SK-N-SH (cell line): ENCODE data around the gene BMP5. TPM values are rescaled to one million over a fixed set of nuclear protein-coding genes. Genes with fewer than 3 reads are reported as not detected.
"Not testable (repeated sequence)": the region's sequence is repeated elsewhere in the genome, so short reads cannot be mapped to it uniquely, and the experiment has no call there.

Experiments
- CTCF ChIA-PET: fragments of 300-600, 350-600 bp; formaldehyde crosslinking; extraction: SDS; loops from one replicate; lab custom pipeline; 2021; lab: Yijun Ruan, JAX
- POLR2A ChIA-PET: fragments of 350-600 bp; sonication (Branson Sonifier 250); formaldehyde crosslinking; extraction: SDS; loops from one replicate; lab custom pipeline; 2020; ENCODE audit warnings: antibody characterized with exemption, inconsistent platforms; lab: Yijun Ruan, JAX
- DNase-seq: peaks from one replicate; pipeline ENCODE4 v3.0.0; 2012
- H2AFZ ChIP-seq: fragments of 200-600 bp; sonication (generic); 2 replicates; pipeline ENCODE4 v1.8.1; 2016; ENCODE audit warnings: antibody characterized with exemption, mild to moderate bottlenecking, low read depth
- H3F3A ChIP-seq: fragments of 200-600 bp; sonication (generic); replicated peaks from 2 replicates; pipeline ENCODE3; 2016; ENCODE audit warnings: antibody characterized with exemption, mild to moderate bottlenecking; ENCODE audit not compliant: insufficient read depth
- H3K27ac ChIP-seq, 2 experiments: fragments of 200-500 bp in 1 of 2; fragments of 200-600 bp in 1 of 2; sonication (Bioruptor generic) in 1 of 2; sonication (generic), shearing (Covaris generic) in 1 of 2; 2 replicates each; pipeline versions ENCODE4 v1.5.1 to v1.6.1; 2014 to 2016; ENCODE audit warnings: low read depth in 2 of 2, inconsistent platforms in 1 of 2, low read length in 1 of 2, mild to moderate bottlenecking in 1 of 2, mixed read lengths in 1 of 2
- H3K27me3 ChIP-seq: fragments of 200-600 bp; sonication (generic), shearing (Covaris generic); 2 replicates; pipeline ENCODE4 v1.6.1; 2016; ENCODE audit warnings: mixed run types; ENCODE audit not compliant: insufficient read depth
- H3K36me3 ChIP-seq, 2 experiments: fragments of 200-500 bp in 1 of 2; fragments of 200-600 bp in 1 of 2; sonication (Bioruptor generic) in 1 of 2; sonication (generic) in 1 of 2; replicated peaks in 1 of 2; 2 replicates each; pipeline versions ENCODE3 to v1.5.1; 2014 to 2016; ENCODE audit warnings: low read length in 1 of 2, mild to moderate bottlenecking in 1 of 2; ENCODE audit not compliant: insufficient read depth in 2 of 2, control insufficient read depth in 1 of 2
- H3K4me1 ChIP-seq, 2 experiments: fragments of 200-500 bp in 1 of 2; fragments of 200-600 bp in 1 of 2; sonication (Bioruptor generic) in 1 of 2; sonication (generic), shearing (Covaris generic) in 1 of 2; 2 replicates each; pipeline versions ENCODE4 v1.5.1 to v1.6.1; 2014 to 2016; ENCODE audit warnings: low read depth in 1 of 2, low read length in 1 of 2, mixed run types in 1 of 2; ENCODE audit not compliant: insufficient read depth in 2 of 2, control insufficient read depth in 1 of 2
- H3K4me2 ChIP-seq: fragments of 200-600 bp; sonication (generic), shearing (Covaris generic); 2 replicates; pipeline ENCODE4 v1.6.1; 2017; ENCODE audit warnings: mixed run types
- H3K4me3 ChIP-seq, 2 experiments: fragments of 200-500 bp in 1 of 2; fragments of 200-600 bp in 1 of 2; sonication (Bioruptor generic) in 1 of 2; sonication (generic), shearing (Covaris generic) in 1 of 2; 2 replicates each; pipeline versions ENCODE4 v1.5.1 to v1.8.1; 2014 to 2016; ENCODE audit warnings: low read depth in 2 of 2, inconsistent platforms in 1 of 2, low read length in 1 of 2, mild to moderate bottlenecking in 1 of 2, mixed read lengths in 1 of 2, moderate library complexity in 1 of 2
- H3K79me2 ChIP-seq: fragments of 200-600 bp; sonication (generic); 2 replicates; pipeline ENCODE4 v1.8.1; 2017; ENCODE audit warnings: mild to moderate bottlenecking; ENCODE audit not compliant: insufficient read depth
- H3K9ac ChIP-seq: fragments of 200-600 bp; sonication (generic); 2 replicates; pipeline ENCODE4 v1.6.1; 2017; ENCODE audit warnings: mixed run types
- H3K9me2 ChIP-seq: fragments of 200-600 bp; sonication (generic); 2 replicates; pipeline ENCODE4 v1.6.1; 2017; ENCODE audit warnings: mixed run types
- H3K9me3 ChIP-seq: fragments of 200-600 bp; sonication (generic); 2 replicates; pipeline ENCODE4 v1.6.1; 2017; ENCODE audit warnings: mixed run types, mild to moderate bottlenecking, moderate library complexity
- H4K20me1 ChIP-seq: fragments of 200-600 bp; sonication (generic); 2 replicates; pipeline ENCODE4 v1.6.1; 2017; ENCODE audit warnings: mild to moderate bottlenecking, mixed run types; ENCODE audit not compliant: insufficient read depth
- ELF1 ChIP-seq: IDR thresholded peaks from 2 replicates; pipeline ENCODE4 v1.4.0; 2012
- EP300 ChIP-seq, 2 experiments: IDR thresholded peaks; 2 replicates each; pipeline versions ENCODE4 v1.4.0 to v1.6.1; 2012; ENCODE audit warnings: borderline replicate concordance in 1 of 2, low read depth in 1 of 2, low read length in 1 of 2
- FOXJ3 ChIP-seq: sonication (generic); formaldehyde crosslinking; IDR thresholded peaks from 2 replicates; pipeline ENCODE4 v1.5.1; 2020; ENCODE audit warnings: mild to moderate bottlenecking, missing genetic modification reagents
- IRF3 ChIP-seq: fragments of 150-350 bp; IDR thresholded peaks from 2 replicates; pipeline ENCODE4 v1.6.1; 2016; ENCODE audit warnings: mild to moderate bottlenecking, low read depth, low read length
- JUND ChIP-seq: IDR thresholded peaks from 2 replicates; pipeline ENCODE4 v1.4.0; 2012
- NRF1 ChIP-seq: IDR thresholded peaks from 2 replicates; pipeline ENCODE4 v1.6.1; 2012; ENCODE audit warnings: low read depth, mild to moderate bottlenecking, low read length
- RCOR1 ChIP-seq: fragments of 150-350 bp; IDR thresholded peaks from 2 replicates; pipeline ENCODE4 v1.6.1; 2017; ENCODE audit warnings: antibody characterized with exemption, low read length
- RFX5 ChIP-seq: IDR thresholded peaks from 2 replicates; pipeline ENCODE4 v1.6.1; 2012; ENCODE audit warnings: mild to moderate bottlenecking, improper control_type of control experiment, low read length
- TCF12 ChIP-seq: IDR thresholded peaks from 2 replicates; pipeline ENCODE4 v1.4.0; 2012
- TEAD4 ChIP-seq: IDR thresholded peaks from 2 replicates; pipeline ENCODE4 v1.4.0; 2012; ENCODE audit warnings: mild to moderate bottlenecking, borderline replicate concordance; ENCODE audit not compliant: insufficient read depth
- WGBS: methylation state at CpG from one replicate; pipeline ENCODE4 v1.1.6; 2017; ENCODE audit warnings: low lambda C conversion rate; 5-methylcytosine and 5-hydroxymethylcytosine counted together
- polyA plus RNA-seq, 3 experiments: library from polyadenylated mRNA; depleted of rRNA; stranded (reverse); fragments of >200 nt; gene quantifications; 2 replicates each; pipeline ENCODE4 v1.2.3, GENCODE V29; 2012
- TF ChIP-seq, protein P1 (sequence below): IDR thresholded peaks from 2 replicates; pipeline ENCODE4 v1.4.0; 2012; ENCODE audit warnings: low read depth, borderline replicate concordance
- TF ChIP-seq, protein P2 (sequence below): IDR thresholded peaks from 2 replicates; pipeline ENCODE4 v1.4.0; 2012; ENCODE audit warnings: low read depth, borderline replicate concordance

Gene BMP5
- polyA plus RNA-seq, 1 of the 3 experiments (the other 2 are of a cell fraction): 0.05 TPM

DNA sequence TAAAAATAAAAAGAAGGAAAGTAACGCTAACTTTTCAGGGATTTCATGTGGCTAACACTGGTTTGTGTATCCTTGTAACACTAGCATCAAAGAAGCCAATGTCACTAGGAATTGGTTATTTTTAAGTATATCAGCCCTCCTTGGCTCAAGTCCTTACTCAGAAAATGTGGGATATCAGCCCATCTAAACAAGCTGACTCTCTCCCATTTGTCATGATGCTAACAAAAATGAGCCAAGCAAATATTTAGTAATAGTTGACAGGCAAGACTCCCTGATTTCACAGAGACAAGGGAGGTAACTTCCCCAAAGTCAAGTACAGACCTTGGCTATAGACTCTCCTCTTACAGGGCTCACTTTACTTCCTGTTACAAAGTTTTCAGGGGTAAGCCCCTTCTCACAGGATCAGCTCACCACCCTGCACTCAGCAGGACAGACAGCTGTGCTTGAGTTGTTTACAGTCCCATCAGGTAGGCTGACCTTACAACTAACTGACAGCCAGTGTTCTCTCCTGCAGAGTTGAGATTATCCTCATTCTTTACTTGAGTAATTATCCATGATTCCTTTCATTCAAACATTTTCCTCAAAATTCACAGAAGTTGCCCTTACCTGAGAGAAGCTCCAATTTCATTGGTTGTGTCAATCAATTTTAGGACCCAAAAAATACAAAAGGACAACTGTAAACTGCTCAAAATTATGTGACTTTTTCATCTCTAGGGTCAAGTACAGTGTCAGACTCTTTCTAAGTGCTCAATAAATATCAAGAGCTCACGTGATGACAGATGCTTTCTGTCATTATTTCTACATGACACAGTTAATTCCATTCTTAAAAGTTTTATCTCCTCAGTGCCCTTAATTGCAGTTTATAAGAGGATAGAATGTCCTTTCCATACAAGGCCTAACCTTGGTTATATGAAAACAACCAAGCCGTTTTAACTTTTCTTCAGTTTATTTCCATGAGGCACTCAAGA lies 38.1 kb upstream of the BMP5 start (continued):
- TF ChIP-seq, protein P1, sequence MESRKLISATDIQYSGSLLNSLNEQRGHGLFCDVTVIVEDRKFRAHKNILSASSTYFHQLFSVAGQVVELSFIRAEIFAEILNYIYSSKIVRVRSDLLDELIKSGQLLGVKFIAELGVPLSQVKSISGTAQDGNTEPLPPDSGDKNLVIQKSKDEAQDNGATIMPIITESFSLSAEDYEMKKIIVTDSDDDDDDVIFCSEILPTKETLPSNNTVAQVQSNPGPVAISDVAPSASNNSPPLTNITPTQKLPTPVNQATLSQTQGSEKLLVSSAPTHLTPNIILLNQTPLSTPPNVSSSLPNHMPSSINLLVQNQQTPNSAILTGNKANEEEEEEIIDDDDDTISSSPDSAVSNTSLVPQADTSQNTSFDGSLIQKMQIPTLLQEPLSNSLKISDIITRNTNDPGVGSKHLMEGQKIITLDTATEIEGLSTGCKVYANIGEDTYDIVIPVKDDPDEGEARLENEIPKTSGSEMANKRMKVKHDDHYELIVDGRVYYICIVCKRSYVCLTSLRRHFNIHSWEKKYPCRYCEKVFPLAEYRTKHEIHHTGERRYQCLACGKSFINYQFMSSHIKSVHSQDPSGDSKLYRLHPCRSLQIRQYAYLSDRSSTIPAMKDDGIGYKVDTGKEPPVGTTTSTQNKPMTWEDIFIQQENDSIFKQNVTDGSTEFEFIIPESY: no peak
- TF ChIP-seq, all 33 proteins: peak for 0

DNA sequence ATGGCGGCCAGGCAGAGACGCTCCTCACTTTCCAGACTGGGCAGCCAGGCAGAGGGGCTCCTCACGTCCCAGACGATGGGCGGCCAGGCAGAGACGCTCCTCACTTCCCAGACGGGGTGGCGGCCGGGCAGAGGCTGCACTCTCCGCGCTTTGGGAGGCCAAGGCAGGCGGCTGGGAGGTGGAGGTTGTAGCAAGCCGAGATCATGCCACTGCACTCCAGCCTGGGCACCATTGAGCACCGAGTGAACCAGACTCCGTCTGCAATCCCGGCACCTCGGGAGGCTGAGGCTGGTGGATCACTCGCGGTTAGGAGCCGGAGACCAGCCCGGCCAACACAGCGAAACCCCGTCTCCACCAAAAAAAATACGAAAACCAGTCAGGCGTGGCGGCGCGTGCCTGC lies 35.1 kb upstream of the BMP5 start:
- 96% methylated on average over 5 of the region's 28 CpGs for WGBS

GRCh38 chr6:55909911-55910310 lies 34.5 kb upstream of the BMP5 start:
- WGBS: no CpG with 5 or more reads among the region's 26 CpGs
- H4K20me1 ChIP-seq, H3K36me3 ChIP-seq, H3K4me1 ChIP-seq, H3K4me3 ChIP-seq, H3K9me3 ChIP-seq, H3F3A ChIP-seq, CTCF ChIA-PET, H3K4me2 ChIP-seq, H3K27ac ChIP-seq, POLR2A ChIA-PET, DNase-seq, H2AFZ ChIP-seq, H3K27me3 ChIP-seq, H3K9ac ChIP-seq, H3K79me2 ChIP-seq, H3K9me2 ChIP-seq: not testable (repeated sequence)

More for the DNA sequence above, 35.1 kb upstream of the BMP5 start:
- POLR2A ChIA-PET, H3K36me3 ChIP-seq, H4K20me1 ChIP-seq, H3K27me3 ChIP-seq, H3F3A ChIP-seq, H3K9ac ChIP-seq, H3K4me3 ChIP-seq, H3K4me1 ChIP-seq, H3K27ac ChIP-seq, H3K9me2 ChIP-seq, DNase-seq, H3K4me2 ChIP-seq, H2AFZ ChIP-seq, H3K9me3 ChIP-seq, H3K79me2 ChIP-seq: not testable (repeated sequence)
- CTCF ChIA-PET: interaction anchor here (0.7 kb wide), 1 partner anchor 223 kb away, joined by 3 read pairs; no protein-coding TSS in a partner anchor

GRCh38 chr6:55902796-55903195 lies 27.4 kb upstream of the BMP5 start:
- ChIA-PET CTCF (interaction anchor here (1.0 kb wide), 1 partner anchor 456 kb away, joined by 3 read pairs; no protein-coding TSS in a partner anchor), POLR2A (no interaction called here)
- Histone ChIP-seq H3K27ac (no peak overlapping the region), H3K9me2 (no peaks in the 10 kb centered on the region), H3K4me2 (no peak overlapping the region), H3K4me3 (no peak overlapping the region), H2AFZ (no peak overlapping the region), H3K9ac (no peak overlapping the region), H3F3A (no peaks in the 10 kb centered on the region), H3K27me3 (no peaks in the 10 kb centered on the region), H3K79me2 (no peaks in the 10 kb centered on the region), H3K4me1 (no peaks in the 10 kb centered on the region), H3K9me3 (no peaks in the 10 kb centered on the region), H4K20me1 (no peaks in the 10 kb centered on the region), H3K36me3 (no peaks in the 10 kb centered on the region)
- WGBS: 40% methylated on average over 2 of the region's 2 CpGs
- DNase-seq: no peak
- TF ChIP-seq TEAD4 (no peak), TCF12 (no peak), IRF3 (no peak), RFX5 (no peak), JUND (no peak), FOXJ3 (no peak), RCOR1 (no peak), ELF1 (no peak), EP300 (IDR thresholded peaks at IDR 0.05; ENCODE audit: borderline replicate concordance in 1 of 2, low read depth in 1 of 2, low read length in 1 of 2) (no peak), NRF1 (no peak)
- TF ChIP-seq, protein P2, sequence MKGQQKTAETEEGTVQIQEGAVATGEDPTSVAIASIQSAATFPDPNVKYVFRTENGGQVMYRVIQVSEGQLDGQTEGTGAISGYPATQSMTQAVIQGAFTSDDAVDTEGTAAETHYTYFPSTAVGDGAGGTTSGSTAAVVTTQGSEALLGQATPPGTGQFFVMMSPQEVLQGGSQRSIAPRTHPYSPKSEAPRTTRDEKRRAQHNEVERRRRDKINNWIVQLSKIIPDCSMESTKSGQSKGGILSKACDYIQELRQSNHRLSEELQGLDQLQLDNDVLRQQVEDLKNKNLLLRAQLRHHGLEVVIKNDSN: no peak
- TF ChIP-seq, protein P1: no peak
